SU-DHL-6 (cell line): ENCODE data around the gene PLEKHM1.

Source experiments
- H2AFZ ChIP-seq: fragments of 200-600 bp; sonication (generic); 2 replicates; pipeline ENCODE4 v1.6.1; 2014; ENCODE audit warnings: low read depth, mild to moderate bottlenecking, moderate library complexity, mixed read lengths, antibody characterized with exemption, low read length; ENCODE audit not compliant: severe bottlenecking
- H3F3A ChIP-seq: fragments of 200-600 bp; shearing (Covaris generic); 2 replicates; pipeline ENCODE4 v1.6.0; 2016; ENCODE audit warnings: antibody characterized with exemption, mild to moderate bottlenecking; ENCODE audit not compliant: insufficient read depth
- H3K27ac ChIP-seq: fragments of 200-600 bp; sonication (generic); 2 replicates; pipeline ENCODE4 v1.5.1; 2016; ENCODE audit warnings: low read depth, mild to moderate bottlenecking, low read length, moderate library complexity, mixed read lengths
- H3K27me3 ChIP-seq: fragments of 200-600 bp; sonication (generic), shearing (Covaris generic); 2 replicates; pipeline ENCODE4 v1.6.0; 2014; ENCODE audit warnings: mild to moderate bottlenecking, low read length
- H3K36me3 ChIP-seq: fragments of 200-600 bp; sonication (generic); 2 replicates; pipeline ENCODE4 v1.6.1; 2014; ENCODE audit warnings: mild to moderate bottlenecking, low read length, mixed read lengths
- H3K4me2 ChIP-seq: fragments of 300-600, 200-600 bp; shearing (Covaris generic), sonication (generic); 2 replicates; pipeline ENCODE4 v1.6.0; 2014; ENCODE audit warnings: low read length, low read depth, mild to moderate bottlenecking; ENCODE audit not compliant: poor library complexity, severe bottlenecking
- H3K4me3 ChIP-seq: fragments of 200-600 bp; sonication (generic); 2 replicates; pipeline ENCODE4 v1.5.1; 2014; ENCODE audit warnings: antibody characterized with exemption, low read length, mild to moderate bottlenecking, mixed read lengths; ENCODE audit not compliant: insufficient read depth, poor library complexity, severe bottlenecking
- H3K79me2 ChIP-seq: fragments of 200-600 bp; sonication (generic); 2 replicates; pipeline ENCODE4 v1.6.1; 2014; ENCODE audit warnings: mild to moderate bottlenecking, low read length, moderate library complexity; ENCODE audit not compliant: insufficient read depth
- H3K9ac ChIP-seq: fragments of 200-600 bp; sonication (generic); 2 replicates; pipeline ENCODE4 v1.7.0; 2014; ENCODE audit warnings: mild to moderate bottlenecking, low read length
- H3K9me2 ChIP-seq: fragments of 200-600 bp; sonication (generic); replicated peaks from 2 replicates; pipeline ENCODE4 v1.6.1; 2014; ENCODE audit warnings: low read length; ENCODE audit not compliant: insufficient read depth
- H3K9me3 ChIP-seq: fragments of 200-600 bp; sonication (generic); 2 replicates; pipeline ENCODE4 v1.6.1; 2014; ENCODE audit warnings: low read length, mixed read lengths; ENCODE audit not compliant: insufficient read depth
- H4K20me1 ChIP-seq: fragments of 200-600 bp; sonication (generic); 2 replicates; pipeline ENCODE4 v1.6.1; 2014; ENCODE audit warnings: low read depth, mild to moderate bottlenecking, antibody characterized with exemption, low read length, moderate library complexity, mixed read lengths
- EZH2phosphoT487 ChIP-seq: fragments of 200-600 bp; sonication (generic), shearing (Covaris generic); conservative IDR thresholded peaks from 2 replicates; pipeline ENCODE4 v1.6.1; 2018; ENCODE audit warnings: mild to moderate bottlenecking, antibody characterized with exemption, low read length, moderate library complexity, mixed read lengths
- TF ChIP-seq, protein P1 (sequence below): fragments of 200-600 bp; sonication (generic); IDR thresholded peaks from one replicate; pipeline ENCODE4 v1.5.1; 2017; ENCODE audit warnings: antibody characterized with exemption, mild to moderate bottlenecking, low read length, moderate library complexity; ENCODE audit not compliant: insufficient read depth, poor library complexity, severe bottlenecking

PLEKHM1 gene

DNA sequence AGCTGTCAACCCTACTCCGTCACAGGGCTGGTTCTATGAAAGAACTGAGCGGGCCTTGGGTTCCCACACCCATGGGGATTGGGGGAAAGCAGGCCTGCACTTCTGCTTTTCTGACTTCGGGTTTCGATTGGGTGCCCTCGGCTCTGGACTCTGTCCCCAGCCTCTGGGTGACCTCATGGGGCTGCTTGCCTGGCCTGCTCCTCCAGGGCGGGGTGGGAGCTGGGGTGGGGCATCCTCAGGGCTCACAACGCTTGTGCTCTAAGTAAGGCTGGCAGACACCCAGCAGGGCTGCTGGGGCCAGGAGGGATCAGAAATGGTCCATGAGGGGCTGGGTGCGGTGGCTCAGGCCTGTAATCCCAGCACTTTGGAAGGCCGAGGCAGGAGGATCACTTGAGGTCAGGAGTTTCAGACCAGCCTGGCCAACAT lies 77.0 kb downstream of the PLEKHM1 start:
- Histone ChIP-seq H3K27ac (no peak overlapping the region), H3K4me2 (no peak overlapping the region), H3K9me3 (no peaks in the 10 kb centered on the region), H2AFZ (no peak overlapping the region), H3K36me3 (no peaks in the 10 kb centered on the region), H3K9ac (no peak overlapping the region), H4K20me1 (no peaks in the 10 kb centered on the region), H3K9me2 (no peaks in the 10 kb centered on the region), H3K79me2 (peaks cover 7% of the 10 kb centered on the region), H3F3A (no peaks in the 10 kb centered on the region), H3K27me3 (no peaks in the 10 kb centered on the region), H3K4me3 (no peak overlapping the region)
- TF ChIP-seq EZH2phosphoT487: no peak
- TF ChIP-seq, protein P1, sequence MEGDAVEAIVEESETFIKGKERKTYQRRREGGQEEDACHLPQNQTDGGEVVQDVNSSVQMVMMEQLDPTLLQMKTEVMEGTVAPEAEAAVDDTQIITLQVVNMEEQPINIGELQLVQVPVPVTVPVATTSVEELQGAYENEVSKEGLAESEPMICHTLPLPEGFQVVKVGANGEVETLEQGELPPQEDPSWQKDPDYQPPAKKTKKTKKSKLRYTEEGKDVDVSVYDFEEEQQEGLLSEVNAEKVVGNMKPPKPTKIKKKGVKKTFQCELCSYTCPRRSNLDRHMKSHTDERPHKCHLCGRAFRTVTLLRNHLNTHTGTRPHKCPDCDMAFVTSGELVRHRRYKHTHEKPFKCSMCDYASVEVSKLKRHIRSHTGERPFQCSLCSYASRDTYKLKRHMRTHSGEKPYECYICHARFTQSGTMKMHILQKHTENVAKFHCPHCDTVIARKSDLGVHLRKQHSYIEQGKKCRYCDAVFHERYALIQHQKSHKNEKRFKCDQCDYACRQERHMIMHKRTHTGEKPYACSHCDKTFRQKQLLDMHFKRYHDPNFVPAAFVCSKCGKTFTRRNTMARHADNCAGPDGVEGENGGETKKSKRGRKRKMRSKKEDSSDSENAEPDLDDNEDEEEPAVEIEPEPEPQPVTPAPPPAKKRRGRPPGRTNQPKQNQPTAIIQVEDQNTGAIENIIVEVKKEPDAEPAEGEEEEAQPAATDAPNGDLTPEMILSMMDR: no peak

DNA sequence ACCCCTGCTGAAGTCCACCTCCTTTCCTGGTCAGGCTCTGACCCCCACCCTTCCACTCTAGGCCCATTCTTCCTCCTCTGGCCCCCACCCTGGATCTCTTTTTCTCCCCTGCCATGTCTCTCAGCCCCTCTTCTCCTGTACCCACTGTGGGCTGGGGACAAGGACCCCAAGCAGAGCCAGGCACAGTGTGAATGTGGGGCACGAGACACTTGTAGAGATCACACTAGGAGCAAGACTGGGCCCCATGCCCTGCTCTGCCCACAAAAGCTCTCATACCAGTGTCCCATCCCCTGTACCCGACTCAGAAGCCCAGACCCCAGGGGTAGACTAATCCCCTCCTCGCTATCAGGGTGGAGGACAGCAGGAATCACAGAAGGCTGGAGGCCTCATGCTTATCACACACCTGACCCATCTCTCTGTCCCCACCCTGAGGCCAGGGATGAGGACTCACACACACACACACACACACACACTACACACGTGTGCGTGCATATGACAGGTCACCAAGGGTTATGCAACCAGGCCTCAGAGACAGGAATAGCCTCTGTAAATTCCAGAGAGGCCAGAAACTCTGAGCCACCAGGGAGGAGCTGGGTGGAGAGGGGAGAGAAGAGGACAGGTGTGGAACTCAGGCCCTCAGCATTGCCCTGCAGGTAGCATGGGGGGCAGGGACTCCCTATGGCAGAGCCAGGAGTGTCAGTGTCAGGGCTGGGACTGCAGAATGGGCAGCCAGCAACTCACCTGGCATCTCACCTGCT lies 79.0 kb downstream of the PLEKHM1 start:
- Histone ChIP-seq H3K9me2 (no peaks in the 10 kb centered on the region), H3F3A (peaks cover 5% of the 10 kb centered on the region), H3K9ac (no peak overlapping the region), H3K9me3 (no peaks in the 10 kb centered on the region), H2AFZ (no peak overlapping the region), H3K79me2 (peaks cover 12% of the 10 kb centered on the region), H3K4me3 (no peak overlapping the region), H3K4me2 (no peak overlapping the region), H3K27ac (no peak overlapping the region), H3K36me3 (no peaks in the 10 kb centered on the region), H4K20me1 (no peaks in the 10 kb centered on the region), H3K27me3 (no peaks in the 10 kb centered on the region)
- no peak for TF ChIP-seq EZH2phosphoT487
- TF ChIP-seq, protein P1: no peak

DNA sequence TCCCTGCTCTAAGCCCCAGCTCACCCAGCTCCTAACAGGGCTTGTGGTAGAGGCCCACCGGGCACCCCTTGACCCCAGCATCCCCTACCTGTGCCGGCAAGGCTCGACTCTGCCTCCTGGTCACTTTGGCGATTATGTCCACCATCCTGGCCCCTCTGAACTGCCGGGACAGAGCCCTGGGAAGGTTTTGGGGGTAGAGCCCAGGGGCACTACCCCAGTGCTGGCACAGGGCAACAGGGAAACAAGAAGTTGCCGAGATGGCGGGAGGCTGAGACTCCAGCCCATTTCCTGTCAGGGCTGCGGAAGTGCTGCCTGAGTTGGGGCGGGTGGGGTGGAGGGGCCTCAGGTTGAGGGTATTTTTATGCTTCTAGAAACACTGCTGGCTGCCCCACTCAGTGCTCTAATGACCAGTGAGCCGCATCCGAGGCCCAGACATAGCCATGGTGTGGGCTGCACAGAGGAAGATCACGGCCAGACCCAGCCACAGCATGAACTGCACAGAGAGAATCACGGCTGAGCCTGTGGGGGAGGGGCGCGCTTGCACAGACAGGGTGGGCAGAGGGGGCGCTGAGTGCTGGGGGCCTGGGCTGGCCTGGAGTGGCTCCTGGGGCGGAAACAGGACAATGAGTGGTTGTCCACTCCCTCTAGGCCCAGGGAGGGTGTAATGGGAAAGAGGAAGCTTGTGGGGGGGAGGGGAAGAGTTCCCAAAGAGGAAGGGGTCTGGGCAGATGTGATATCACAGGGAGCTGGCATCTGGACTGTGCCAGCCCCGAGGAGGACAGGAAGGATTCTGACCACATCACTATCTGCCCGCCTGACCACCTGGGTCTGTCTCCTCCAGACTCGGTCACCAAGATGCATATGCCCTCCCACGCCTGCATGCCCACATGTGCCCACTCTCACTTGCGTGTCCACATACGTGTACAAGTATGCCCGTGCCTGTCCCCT lies 80.1 kb downstream of the PLEKHM1 start:
- H4K20me1 ChIP-seq: no peaks in the 10 kb centered on the region
- peak overlapping the region; percentile 82 for H2AFZ ChIP-seq
- peaks cover 5% of the 10 kb centered on the region for H3F3A ChIP-seq
- no peaks in the 10 kb centered on the region for H3K27me3 ChIP-seq
- H3K4me3 ChIP-seq: peak overlapping the region; percentile 69
- H3K9ac ChIP-seq: peak overlapping the region; percentile 80
- peak overlapping the region; percentile 85 for H3K4me2 ChIP-seq
- peaks cover 12% of the 10 kb centered on the region for H3K79me2 ChIP-seq
- no peaks in the 10 kb centered on the region for H3K36me3 ChIP-seq
- no peaks in the 10 kb centered on the region for H3K9me2 ChIP-seq
- H3K9me3 ChIP-seq: no peaks in the 10 kb centered on the region
- peak overlapping the region; percentile 57 for H3K27ac ChIP-seq
- TF ChIP-seq EZH2phosphoT487: no peak
- TF ChIP-seq, protein P1: no peak
